Retinal pigment epithelial cell (primary cell): ENCODE data around the gene SDHA.

Experiments
- DNase-seq: peaks from one replicate; pipeline ENCODE4 v3.0.0-alpha.2; 2010; ENCODE audit warnings: low read depth
- H3K4me3 ChIP-seq: 2 replicates; pipeline ENCODE4 v1.5.1; 2011; ENCODE audit warnings: mild to moderate bottlenecking, low read length, control low read depth, moderate library complexity
- TF ChIP-seq, protein P1 (sequence below): conservative IDR thresholded peaks from 2 replicates; pipeline ENCODE4 v1.5.1; 2011; ENCODE audit warnings: low read depth, low read length, control low read depth, inconsistent platforms

SDHA gene

DNA sequence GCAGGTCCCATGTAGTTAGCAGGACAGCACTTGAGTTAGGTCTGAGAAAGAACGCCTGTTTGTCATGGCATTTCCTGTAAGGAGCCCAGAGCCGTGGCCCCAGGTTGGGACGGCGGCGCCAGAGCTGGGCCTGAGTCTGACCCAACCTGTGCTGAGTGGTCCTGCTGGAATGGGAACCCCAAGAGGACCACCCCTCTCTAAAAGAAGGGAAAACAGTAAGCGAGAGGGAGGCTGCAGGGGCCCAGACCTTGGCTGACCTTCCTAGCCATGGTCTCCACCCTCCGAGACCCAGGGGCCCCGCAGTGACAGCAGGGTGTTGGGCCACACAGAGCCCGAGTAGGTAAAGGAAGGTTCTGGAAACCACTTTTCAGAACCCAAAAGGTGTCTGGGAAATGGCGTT, 28.6 kb upstream of the SDHA start:
- no peak for DNase-seq
- TF ChIP-seq, protein P1, sequence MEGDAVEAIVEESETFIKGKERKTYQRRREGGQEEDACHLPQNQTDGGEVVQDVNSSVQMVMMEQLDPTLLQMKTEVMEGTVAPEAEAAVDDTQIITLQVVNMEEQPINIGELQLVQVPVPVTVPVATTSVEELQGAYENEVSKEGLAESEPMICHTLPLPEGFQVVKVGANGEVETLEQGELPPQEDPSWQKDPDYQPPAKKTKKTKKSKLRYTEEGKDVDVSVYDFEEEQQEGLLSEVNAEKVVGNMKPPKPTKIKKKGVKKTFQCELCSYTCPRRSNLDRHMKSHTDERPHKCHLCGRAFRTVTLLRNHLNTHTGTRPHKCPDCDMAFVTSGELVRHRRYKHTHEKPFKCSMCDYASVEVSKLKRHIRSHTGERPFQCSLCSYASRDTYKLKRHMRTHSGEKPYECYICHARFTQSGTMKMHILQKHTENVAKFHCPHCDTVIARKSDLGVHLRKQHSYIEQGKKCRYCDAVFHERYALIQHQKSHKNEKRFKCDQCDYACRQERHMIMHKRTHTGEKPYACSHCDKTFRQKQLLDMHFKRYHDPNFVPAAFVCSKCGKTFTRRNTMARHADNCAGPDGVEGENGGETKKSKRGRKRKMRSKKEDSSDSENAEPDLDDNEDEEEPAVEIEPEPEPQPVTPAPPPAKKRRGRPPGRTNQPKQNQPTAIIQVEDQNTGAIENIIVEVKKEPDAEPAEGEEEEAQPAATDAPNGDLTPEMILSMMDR, result no peak
- H3K4me3 ChIP-seq, result no peak overlapping the region

DNA sequence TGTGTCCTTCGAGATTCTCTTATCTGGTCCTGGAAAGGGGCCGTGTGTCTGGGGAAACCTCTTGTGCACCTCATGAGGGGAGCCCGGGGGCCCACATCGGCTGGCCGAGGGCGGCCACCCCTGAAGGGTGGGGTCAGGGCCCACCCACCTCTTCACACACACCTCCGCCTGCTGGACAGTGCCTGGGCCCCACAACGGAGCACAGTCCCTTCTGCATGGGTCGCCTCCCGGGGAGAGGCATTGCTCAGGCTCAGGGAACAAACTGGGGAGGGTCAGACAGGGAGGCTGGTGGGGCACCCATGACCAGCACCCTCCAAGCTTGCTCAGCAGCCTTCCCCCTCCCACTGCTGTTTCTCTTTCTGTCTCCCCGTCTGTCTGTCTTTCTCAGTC, 28.1 kb upstream of the SDHA start:
- H3K4me3 ChIP-seq, result no peak overlapping the region
- TF ChIP-seq, protein P1, result no peak
- DNase-seq, result no peak

DNA sequence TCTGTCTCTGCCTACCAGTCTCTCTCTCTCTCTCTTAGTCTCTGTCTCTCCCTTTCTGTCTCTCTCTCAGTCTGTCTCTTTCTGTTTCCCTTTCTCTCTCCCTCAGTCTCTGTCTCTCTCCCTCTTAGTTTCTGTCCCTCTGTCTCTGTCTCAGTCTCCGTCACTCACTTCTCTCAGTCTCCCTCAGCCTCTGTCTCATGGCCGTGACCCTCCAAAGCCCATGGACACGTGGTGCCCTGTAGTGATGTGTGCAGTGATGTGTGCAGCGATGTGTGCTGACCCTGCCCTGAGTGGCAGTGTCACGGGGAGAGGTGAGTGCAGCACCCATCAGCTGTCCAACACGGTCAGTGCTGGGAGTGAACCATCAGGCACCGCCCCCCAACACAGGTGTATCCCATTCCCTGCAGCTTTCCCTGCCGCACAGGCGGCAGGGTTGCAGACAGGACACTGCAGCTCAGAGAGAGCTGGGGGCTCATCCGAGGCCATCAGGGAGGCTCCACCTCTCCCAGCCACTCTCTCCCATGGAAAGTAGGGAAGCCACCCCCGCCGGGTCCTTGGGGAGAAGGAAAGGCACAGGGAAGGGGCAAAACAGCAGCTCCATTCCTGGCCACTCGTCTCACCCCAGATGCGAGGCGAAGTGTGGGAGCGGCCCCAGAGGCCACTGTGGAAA, 27.6 kb upstream of the SDHA start:
- TF ChIP-seq, protein P1, result no peak
- no peak for DNase-seq
- H3K4me3 ChIP-seq, result no peak overlapping the region

DNA sequence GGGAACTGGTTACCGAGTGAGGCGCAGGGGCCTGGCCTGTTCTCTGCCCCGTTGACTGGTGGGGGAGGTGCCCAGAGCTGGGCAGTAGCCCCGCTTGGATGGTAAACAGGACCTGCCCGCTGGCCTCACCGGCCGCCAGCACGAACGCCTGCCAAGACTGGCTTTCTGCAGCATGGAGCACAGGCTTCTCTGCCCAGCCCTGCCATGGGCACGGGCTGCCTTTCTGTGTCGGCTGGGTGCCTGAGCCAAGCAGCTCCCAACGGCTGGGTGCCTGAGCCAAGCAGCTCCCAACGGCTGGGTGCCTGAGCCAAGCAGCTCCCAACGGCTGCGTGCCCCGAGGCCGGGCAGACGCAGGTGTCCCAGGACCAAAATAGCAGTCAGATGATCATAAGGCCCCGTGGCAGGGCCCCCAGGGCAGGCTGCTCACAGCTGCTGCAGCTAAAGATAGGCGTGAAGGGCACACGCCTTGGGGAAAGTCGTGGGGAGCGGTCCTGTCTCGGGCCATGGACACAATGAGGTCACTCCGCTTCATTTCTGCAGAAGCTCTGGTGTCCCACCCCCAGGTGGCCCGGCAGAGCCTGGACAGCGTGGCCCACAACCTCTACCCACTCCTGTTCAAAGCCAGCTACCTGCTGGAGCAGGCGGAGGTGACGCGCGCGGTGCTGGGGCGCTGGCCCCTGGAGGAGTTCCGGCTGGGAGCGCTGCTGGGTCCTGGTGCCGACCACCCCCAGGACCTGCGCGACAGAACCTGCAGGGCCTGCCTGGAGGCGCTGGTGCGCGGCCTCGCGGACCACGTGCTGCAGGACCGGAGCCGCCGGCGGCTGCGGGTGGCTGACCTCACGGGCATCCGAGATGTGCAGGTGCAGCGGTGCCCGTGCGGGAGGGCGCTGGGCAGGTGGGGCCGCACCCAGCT, 26.8 kb upstream of the SDHA start, which contains the start of gene LRRC14B:
Gene LRRC14B, plus strand, starts transcription at position 460 of the 913 bp plus-strand sequence. Its CDS starts 44 bp downstream, at position 504.
- H3K4me3 ChIP-seq, result peak within 1 kb of the TSS; percentile 37
- TF ChIP-seq, protein P1, result no peak
- DNase-seq, result no peak

DNA sequence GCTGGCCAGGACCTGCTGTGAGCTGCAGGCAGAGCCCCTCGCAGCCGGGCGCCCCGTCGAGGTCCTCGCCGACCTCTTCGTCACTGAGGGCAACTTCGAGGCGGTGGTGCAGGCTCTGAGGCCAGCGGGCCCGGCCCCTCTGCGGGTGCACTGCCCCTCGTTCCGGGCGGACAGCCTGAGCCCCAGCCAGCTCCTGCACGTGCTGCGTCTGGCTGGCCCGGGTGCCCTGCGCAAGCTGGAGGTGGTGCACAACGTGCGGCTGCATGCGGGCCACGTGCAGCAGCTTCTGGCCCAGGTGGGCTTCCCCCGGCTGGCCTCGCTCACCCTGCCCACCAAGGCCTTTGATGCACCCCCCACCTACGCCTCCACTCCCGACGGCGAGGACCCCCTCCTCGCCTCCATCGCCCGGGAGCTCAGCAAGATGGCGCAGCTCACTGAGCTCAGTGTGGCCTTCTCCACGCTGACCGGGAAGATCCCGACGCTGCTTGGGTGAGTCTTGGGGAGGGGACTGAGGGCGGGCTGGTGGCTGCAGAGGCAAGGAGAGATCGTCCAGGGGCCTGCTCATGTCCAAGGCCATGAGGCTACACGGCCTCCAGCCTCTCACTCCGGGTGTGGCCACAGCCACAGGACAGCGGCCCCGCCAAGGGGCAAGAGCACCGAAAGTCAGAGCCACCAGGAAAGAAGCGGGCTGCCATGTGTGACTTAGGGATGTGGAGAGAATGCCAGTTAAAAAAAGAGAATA, 26.0 kb upstream of the SDHA start:
- H3K4me3 ChIP-seq, result no peak overlapping the region
- no peak for DNase-seq
- TF ChIP-seq, protein P1, result no peak

DNA sequence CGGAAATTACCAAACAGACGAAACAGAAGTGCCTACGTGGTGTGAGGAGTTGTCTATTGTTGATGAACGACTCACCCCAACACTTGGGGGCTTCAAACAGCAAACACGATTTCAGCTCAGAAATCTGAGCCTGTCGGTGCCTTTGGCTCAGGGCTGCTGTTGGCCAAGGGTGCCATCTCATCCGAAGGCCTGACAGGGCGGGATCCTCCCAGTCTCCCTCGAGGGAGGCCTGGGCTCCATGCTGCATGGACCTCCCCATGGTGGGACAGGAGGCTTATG, 25.5 kb upstream of the SDHA start:
- DNase-seq, result no peak
- TF ChIP-seq, protein P1, result no peak

More for the DNA sequence above, 25.5 kb upstream of the SDHA start:
- H3K4me3 ChIP-seq, result no peak overlapping the region
